ENCODE results near the gene KCTD19. TPM values are rescaled to one million over a fixed set of nuclear protein-coding genes. Genes with fewer than 3 reads are reported as not detected.

The KCTD19 gene
- total RNA-seq, 1 experiment from 2014 or later: not detected

GRCh38 chr16:67283826-67284555 lies 42.5 kb downstream of the KCTD19 start:
- intact Hi-C loops (cut with micrococcal nuclease; ENCODE audit: unreplicated experiment): no loop called here
- Histone ChIP-seq H3K36me3 (ENCODE audit: control insufficient read depth, insufficient read depth, low read length) (peaks cover 3% of the 10 kb centered on the region; the same call in 1 of the 2 replicates), H3K4me1 (peaks cover 9% of the 10 kb centered on the region; the same call in 1 of the 2 replicates), H3K9me3 (no peaks in the 10 kb centered on the region), H3K27me3 (replicated peaks; ENCODE audit: control insufficient read depth, insufficient read depth, low read length) (no peaks in the 10 kb centered on the region), H3K4me3 (ENCODE audit: low read depth, low read length) (no peak overlapping the region)
- DNase-seq: no peak
- no peak overlapping the region for H3K4me3 Mint-ChIP-seq (ENCODE audit: unreplicated experiment)
- no peaks in the 10 kb centered on the region for H3K27me3 Mint-ChIP-seq (ENCODE audit: insufficient read depth, unreplicated experiment)
- no peaks in the 10 kb centered on the region for H3K9me3 Mint-ChIP-seq (ENCODE audit: unreplicated experiment)
- no peak overlapping the region for H3K27ac Mint-ChIP-seq (ENCODE audit: unreplicated experiment)
- no TSS peak for BruUV-seq (replicated peaks)
- CTCF ChIA-PET: interaction anchor here (0.8 to 2.7 kb wide), 5 partner anchors 12 to 55 kb away, joined by 3 to 9 read pairs (median 3); no protein-coding TSS in a partner anchor
- peaks cover 7% of the 10 kb centered on the region for H3K4me1 Mint-ChIP-seq (ENCODE audit: low read depth, unreplicated experiment)
- POLR2A ChIA-PET: interaction anchor here (0.6 to 1.3 kb wide), 2 partner anchors 23 to 37 kb away, joined by 3 to 7 read pairs; partner anchors contain the start of gene FHOD1
- H3K36me3 Mint-ChIP-seq (ENCODE audit: insufficient read depth, unreplicated experiment): peaks cover 27% of the 10 kb centered on the region
- TF ChIP-seq, protein P1, sequence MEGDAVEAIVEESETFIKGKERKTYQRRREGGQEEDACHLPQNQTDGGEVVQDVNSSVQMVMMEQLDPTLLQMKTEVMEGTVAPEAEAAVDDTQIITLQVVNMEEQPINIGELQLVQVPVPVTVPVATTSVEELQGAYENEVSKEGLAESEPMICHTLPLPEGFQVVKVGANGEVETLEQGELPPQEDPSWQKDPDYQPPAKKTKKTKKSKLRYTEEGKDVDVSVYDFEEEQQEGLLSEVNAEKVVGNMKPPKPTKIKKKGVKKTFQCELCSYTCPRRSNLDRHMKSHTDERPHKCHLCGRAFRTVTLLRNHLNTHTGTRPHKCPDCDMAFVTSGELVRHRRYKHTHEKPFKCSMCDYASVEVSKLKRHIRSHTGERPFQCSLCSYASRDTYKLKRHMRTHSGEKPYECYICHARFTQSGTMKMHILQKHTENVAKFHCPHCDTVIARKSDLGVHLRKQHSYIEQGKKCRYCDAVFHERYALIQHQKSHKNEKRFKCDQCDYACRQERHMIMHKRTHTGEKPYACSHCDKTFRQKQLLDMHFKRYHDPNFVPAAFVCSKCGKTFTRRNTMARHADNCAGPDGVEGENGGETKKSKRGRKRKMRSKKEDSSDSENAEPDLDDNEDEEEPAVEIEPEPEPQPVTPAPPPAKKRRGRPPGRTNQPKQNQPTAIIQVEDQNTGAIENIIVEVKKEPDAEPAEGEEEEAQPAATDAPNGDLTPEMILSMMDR (IDR thresholded peaks at IDR 0.05; ENCODE audit: insufficient read depth in 1 of 2, low read depth in 1 of 2, low read length in 1 of 2, severe bottlenecking in 1 of 2, unreplicated experiment in 1 of 2): no peak

DNA sequence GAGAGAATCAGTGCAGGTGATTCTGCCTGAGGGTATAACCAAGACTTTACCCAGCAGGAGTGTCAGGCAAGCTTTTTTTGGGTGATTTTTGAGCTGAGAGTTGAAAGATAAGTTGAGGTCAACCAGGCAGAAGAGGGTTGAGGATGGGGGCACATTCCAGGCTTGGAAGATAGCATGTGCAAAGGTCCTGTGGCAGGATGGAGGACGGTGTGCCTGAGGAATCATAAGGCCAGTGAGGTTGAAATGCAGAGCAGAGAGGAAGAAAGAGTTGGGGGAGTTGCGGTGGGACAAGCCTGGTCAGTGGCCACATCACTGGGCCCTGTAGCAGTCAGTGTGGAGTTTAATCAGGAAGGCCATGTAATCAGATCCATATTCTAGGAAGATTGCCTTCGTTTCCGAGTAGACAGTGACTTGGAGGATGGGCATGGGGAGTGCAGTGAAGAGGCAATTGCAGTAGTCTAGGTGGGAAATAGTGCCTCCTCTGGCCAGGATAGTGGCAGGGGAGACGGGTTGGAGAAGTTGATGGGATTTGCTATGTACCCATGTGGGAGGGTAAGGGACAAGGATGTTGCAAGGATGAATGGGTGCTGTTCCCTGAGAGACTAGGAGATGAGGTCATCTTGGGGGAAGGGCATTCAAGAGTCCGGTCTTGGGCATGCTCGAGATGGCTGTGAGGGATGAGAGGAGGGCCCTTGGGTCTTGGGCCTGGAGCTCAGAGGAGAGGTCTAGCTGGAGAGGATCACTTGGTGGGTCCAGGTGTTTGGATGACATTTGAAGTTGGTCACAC lies 43.3 kb downstream of the KCTD19 start:
- Mint-ChIP-seq H3K27ac (ENCODE audit: unreplicated experiment) (no peak overlapping the region), H3K9me3 (ENCODE audit: unreplicated experiment) (no peaks in the 10 kb centered on the region), H3K36me3 (ENCODE audit: insufficient read depth, unreplicated experiment) (peaks cover 27% of the 10 kb centered on the region), H3K27me3 (ENCODE audit: insufficient read depth, unreplicated experiment) (no peaks in the 10 kb centered on the region), H3K4me1 (ENCODE audit: low read depth, unreplicated experiment) (peaks cover 7% of the 10 kb centered on the region), H3K4me3 (ENCODE audit: unreplicated experiment) (no peak overlapping the region)
- Histone ChIP-seq H3K9me3 (no peaks in the 10 kb centered on the region), H3K27me3 (replicated peaks; ENCODE audit: control insufficient read depth, insufficient read depth, low read length) (no peaks in the 10 kb centered on the region), H3K4me1 (peaks cover 14% of the 10 kb centered on the region), H3K36me3 (ENCODE audit: control insufficient read depth, insufficient read depth, low read length) (peaks cover 3% of the 10 kb centered on the region; the same call in 1 of the 2 replicates), H3K4me3 (ENCODE audit: low read depth, low read length) (no peak overlapping the region)
- CTCF ChIA-PET: interaction anchor here (0.8 to 2.7 kb wide), 2 partner anchors 15 to 23 kb away, joined by 3 to 9 read pairs; no protein-coding TSS in a partner anchor
- POLR2A ChIA-PET: no interaction called here
- DNase-seq: no peak
- BruUV-seq (replicated peaks): no TSS peak
- TF ChIP-seq, protein P1 (IDR thresholded peaks at IDR 0.05; ENCODE audit: insufficient read depth in 1 of 2, low read depth in 1 of 2, low read length in 1 of 2, severe bottlenecking in 1 of 2, unreplicated experiment in 1 of 2): no peak
- intact Hi-C loops (cut with micrococcal nuclease; ENCODE audit: unreplicated experiment): no loop called here

DNA sequence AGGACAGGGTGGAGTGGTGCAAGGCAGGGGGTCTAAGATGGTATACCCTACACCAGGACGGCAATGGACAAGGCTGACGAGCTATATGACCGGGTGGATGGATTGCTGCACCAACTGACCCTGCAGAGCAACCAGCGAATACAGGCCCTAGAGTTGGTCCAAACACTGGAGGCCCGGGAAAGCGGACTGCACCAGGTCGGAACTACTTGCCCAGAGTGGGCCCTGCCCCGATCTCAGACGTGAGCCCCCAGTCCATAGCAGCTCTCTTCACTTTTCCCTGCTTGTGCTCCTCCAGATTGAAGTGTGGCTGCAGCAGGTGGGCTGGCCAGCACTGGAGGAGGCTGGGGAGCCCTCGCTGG lies 44.1 kb downstream of the KCTD19 start:
- CTCF ChIA-PET: no interaction called here
- no peak for DNase-seq
- no peak overlapping the region for H3K4me3 ChIP-seq (ENCODE audit: low read depth, low read length)
- H3K4me1 ChIP-seq: peaks cover 20% of the 10 kb centered on the region
- TF ChIP-seq, protein P1 (IDR thresholded peaks at IDR 0.05; ENCODE audit: insufficient read depth in 1 of 2, low read depth in 1 of 2, low read length in 1 of 2, severe bottlenecking in 1 of 2, unreplicated experiment in 1 of 2): no peak
- H3K27me3 ChIP-seq (replicated peaks; ENCODE audit: control insufficient read depth, insufficient read depth, low read length): no peaks in the 10 kb centered on the region
- no TSS peak for BruUV-seq (replicated peaks)
- POLR2A ChIA-PET: no interaction called here
- Mint-ChIP-seq H3K4me1 (ENCODE audit: low read depth, unreplicated experiment) (peaks cover 7% of the 10 kb centered on the region), H3K36me3 (ENCODE audit: insufficient read depth, unreplicated experiment) (peaks cover 26% of the 10 kb centered on the region), H3K4me3 (ENCODE audit: unreplicated experiment) (no peak overlapping the region), H3K27ac (ENCODE audit: unreplicated experiment) (no peak overlapping the region), H3K9me3 (ENCODE audit: unreplicated experiment) (no peaks in the 10 kb centered on the region), H3K27me3 (ENCODE audit: insufficient read depth, unreplicated experiment) (no peaks in the 10 kb centered on the region)
- intact Hi-C loops (cut with micrococcal nuclease; ENCODE audit: unreplicated experiment): no loop called here
- H3K36me3 ChIP-seq (ENCODE audit: control insufficient read depth, insufficient read depth, low read length): peaks cover 3% of the 10 kb centered on the region; the same call in 1 of the 2 replicates
- H3K9me3 ChIP-seq: no peaks in the 10 kb centered on the region
